ENCODE results near the gene HDAC9.
"Not testable (repeated sequence)": the region's sequence is repeated elsewhere in the genome, so short reads cannot be mapped to it uniquely, and the experiment has no call there.

HDAC9 gene

DNA sequence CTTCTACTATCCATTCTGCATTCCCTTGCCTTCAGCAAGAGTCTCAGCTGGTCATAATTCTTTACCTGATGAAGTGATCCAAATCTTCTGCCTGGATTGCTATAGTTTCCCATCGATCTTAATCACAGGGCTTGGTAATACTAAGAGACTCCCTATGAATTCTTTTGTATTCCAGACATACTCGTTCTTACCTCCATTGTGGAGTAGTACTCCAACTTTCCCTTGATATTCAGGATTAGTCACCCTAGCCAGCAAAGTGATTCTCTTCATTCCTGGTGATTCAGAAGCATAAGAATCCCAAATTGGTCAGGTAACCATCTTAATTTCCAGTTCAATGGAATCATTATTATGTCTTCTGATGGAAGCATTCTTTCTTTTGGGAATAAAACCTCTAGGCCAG, 525.2 kb downstream of the HDAC9 start:
- DNase-seq (ENCODE audit: low read depth in 2 of 2): no peak

DNA sequence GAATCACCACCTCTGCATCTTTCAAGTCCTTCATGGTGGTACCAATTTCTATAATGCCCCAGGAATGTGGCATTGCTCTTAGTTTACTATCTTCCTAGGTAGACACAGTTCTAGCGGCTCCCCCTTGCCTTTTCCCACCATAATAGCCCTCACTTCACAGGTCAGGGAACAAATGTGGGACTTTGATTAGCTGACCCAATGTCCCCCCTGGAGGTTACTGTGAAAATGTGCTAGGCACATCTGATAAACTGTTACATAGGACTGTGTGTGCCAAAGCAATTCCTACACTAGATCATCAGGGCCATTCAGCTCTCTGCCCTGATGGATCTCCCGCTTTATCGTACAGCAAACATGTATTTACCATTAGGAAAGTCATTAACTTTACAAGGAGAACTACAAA, 527.9 kb downstream of the HDAC9 start:
- DNase-seq (ENCODE audit: low read depth in 2 of 2): no peak

DNA sequence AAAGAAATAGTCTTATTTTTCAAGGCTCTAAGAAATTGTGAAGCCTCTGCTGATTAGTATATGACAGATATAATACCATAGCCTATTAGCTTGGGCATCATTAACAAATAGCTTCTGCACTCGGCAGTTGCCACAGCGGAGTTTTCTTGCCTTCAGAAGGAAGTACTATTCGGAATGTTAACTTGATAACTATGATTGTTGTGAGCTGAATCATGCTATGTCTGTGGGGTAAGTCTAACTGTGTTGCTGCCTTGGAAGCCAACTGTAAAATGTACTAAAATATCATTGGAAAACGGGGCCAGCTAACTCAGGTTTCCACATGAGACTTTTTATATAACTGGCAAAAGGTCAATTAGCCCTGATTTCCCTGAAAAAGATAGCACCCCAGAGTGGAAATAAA, 528.7 kb downstream of the HDAC9 start:
- DNase-seq (ENCODE audit: low read depth in 2 of 2): no peak

DNA sequence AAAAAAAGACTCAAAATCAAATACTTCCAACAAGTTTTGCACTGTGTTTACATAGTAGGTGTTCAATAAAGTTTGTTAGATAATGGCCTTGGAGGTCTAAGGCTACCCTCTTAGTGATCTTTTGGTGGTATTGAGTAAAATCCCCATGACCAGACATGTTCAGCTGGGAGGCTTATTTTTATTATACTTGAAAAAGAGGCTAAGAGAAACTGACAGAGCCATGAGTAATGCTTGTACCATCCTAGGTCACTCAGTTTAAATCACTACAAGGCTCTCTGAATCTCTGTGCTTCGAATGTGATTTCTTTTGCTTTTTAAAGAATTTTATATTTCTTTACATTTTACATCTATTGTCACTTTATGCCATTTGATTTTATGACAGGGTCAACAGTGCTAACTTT, 531.3 kb downstream of the HDAC9 start:
- no peak for DNase-seq (ENCODE audit: low read depth in 2 of 2)

DNA sequence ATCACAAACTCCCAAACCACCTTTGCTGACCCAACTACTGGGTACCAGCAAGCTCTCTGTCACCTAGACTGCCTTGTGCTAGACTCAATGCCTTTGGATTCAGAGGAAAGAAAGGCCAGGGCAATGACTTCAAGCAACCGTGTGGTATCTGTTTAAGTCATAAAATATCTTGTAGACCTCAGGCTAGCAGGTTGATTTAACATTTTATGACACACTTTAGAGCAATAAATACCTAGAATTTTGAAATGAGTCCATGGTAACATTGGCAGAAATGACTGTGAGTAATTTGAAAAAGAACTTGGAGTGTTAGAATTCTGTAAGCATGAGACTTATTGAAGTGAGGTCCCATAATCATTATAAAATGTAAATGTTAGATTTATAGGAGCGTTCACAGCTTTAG, 534.7 kb downstream of the HDAC9 start:
- no peak for DNase-seq (ENCODE audit: low read depth in 2 of 2)

DNA sequence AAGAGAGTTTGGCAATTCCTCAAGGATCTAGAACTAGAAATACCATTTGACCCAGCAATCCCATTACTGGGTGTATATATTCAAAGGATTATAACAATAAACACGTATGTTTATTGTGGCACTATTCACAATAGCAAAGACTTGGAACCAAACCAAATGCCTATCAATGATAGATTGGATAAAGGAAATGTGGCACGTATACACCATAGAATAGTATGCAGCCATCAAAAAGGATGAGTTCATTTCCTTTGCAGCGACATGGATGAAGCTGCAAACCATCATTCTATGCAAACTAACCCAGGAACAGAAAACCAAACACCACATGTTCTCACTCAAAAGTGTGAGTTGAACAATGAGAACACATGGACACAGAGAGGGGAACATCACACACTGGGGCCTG, 537.4 kb downstream of the HDAC9 start:
- not testable (repeated sequence) for DNase-seq (ENCODE audit: low read depth in 2 of 2)

DNA sequence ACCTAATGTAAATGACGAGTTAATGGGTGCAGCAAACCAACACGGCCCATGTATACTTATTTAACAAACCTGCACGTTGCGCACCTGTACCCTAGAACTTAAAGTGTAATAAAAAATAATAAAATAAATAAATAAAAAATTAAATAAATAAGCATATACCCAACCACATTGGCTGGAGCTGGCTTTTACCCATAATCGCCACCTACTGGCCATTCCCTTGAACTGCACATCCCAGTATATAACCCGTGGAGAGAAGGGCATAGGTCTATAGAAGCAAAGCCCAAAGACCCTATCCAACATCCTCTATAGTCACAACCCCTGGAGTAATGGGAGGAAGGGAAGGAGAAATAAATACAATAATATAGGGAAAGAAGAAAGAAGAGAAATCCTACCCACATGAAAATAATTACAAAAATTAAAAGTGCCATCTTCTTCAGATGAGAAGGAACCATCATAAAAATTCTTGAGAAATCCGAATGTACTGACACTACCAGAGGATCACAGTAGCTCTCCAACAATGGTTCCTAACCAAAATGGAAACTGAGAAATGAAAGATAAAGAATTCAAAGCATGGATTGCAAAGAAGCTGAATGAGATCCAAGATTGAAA, 556.3 kb downstream of the HDAC9 start:
- no peak for DNase-seq (ENCODE audit: low read depth in 2 of 2)

Measured in stimulated activated CD8-positive, alpha-beta memory T cell treated with anti-CD3 and anti-CD28 coated beads, Interleukin-7, amount 100 ng/mL, for 1 hour (primary cell).